ENCODE results near the gene PRSS21.

Gene PRSS21, protein sequence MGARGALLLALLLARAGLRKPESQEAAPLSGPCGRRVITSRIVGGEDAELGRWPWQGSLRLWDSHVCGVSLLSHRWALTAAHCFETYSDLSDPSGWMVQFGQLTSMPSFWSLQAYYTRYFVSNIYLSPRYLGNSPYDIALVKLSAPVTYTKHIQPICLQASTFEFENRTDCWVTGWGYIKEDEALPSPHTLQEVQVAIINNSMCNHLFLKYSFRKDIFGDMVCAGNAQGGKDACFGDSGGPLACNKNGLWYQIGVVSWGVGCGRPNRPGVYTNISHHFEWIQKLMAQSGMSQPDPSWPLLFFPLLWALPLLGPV

GRCh38 chr16:2816751-2817339 lies at the start of gene PRSS21:
Gene PRSS21 (plus strand): TSS chr16:2817237. CDS start chr16:2817269, 32 bp downstream.
- DNase-seq, result peak; percentile 41

DNA sequence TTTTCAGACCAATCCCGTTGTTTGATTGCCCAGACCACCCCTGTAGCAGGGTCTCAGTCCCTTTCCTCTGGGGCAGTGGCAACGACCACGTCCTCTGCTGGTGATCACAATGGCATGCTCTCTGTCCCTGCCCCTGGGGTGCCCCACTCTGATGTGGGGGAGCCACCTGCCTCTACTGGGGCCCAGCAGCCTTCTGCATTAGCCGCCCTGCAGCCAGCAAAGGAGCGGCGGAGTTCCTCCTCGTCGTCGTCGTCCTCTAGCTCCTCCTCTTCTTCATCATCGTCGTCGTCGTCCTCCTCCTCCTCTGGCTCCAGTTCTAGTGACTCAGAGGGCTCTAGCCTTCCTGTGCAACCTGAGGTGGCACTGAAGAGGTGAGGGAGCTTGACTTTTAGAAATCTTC lies 49.1 kb upstream of the PRSS21 start:
- DNase-seq, result no peak

GRCh38 chr16:2768403-2769089 lies 48.5 kb upstream of the PRSS21 start:
- DNase-seq, result no peak

GRCh38 chr16:2769100-2769529 lies 47.9 kb upstream of the PRSS21 start:
- DNase-seq, result no peak

GRCh38 chr16:2769675-2770056 lies 47.4 kb upstream of the PRSS21 start:
- no peak for DNase-seq

DNA sequence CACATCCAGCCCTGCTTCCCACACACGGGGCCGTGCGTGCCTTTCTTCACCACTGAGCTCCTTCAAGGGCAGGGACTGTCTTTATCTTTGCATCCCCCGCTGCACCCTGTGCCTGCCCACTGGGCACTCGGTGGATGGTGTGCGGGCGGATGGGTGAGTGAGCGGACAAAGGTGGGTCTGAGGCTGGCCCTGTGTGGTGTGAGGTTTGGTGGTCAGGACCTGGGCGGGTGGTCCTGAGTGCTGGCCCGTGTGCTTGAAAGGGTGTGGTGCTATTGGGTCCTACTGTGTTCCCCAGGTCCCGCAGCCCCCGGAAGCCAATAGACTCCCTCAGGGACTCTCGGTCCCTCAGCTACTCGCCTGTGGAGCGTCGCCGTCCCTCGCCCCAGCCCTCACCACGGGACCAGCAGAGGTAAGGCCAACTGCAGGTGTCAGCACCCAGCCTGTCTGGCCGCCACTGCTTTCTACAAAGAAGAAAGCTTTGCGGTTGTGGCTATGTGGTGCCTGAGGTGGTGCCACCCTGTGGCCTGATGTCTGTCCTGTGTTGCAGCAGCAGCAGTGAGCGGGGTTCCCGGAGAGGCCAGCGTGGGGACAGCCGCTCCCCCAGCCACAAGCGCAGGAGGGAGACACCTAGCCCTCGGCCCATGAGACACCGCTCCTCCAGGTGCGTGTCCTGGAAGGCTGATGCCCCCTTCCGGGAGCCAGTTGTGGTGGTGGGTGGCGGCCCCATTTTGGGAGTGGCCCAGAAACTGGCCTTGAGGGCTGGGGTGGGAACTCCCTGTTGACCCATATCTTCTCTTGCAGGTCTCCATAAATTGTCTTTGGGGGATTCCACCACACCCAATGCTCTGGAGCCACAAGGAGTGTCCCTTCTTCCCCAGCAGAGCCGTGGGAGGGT lies 46.7 kb upstream of the PRSS21 start:
- DNase-seq, result peak; percentile 34

DNA sequence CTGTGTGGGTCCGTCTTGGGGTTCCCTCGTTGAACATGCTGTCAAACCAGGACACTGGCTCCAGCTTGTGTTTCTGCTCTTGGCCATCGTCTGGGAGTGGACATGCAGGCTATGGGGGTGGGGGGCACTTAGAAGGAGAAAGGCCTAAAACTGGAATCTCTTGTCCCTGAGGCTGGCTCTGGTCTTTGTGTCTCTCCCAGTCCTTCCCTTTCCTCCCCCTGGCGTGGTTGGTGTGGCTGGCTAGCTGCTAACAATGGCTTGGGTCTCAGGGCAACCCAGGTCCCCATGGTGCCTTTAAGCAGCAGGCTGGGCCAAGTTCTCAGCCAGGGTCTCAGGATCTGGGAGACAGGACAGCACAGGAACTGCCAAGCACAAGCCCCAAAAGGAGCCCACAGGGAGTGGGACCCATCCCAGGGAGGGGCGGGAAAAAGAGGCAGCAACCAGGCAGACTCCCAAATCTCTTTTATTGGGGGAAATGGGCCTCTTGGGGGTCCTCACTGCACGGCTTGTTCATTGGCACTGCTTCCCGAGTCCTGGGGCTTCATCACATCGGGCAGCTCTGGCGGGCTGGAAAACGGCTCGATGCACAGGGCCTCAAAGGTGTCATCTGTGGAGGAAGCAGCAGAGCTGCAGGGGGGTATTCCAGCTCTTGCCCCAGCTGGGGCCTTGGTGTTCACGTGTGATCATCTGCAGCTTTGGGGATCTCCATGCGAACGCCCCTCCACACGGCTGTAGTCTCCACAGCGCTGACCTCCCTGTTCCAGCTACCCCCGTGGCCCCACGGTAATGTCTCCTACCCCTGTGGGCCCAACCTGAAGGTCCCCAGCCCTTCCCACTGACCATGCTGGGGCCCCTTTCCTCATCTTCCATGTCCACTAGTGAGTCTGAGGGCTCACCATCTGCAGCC lies 45.3 kb upstream of the PRSS21 start:
- DNase-seq, result no peak

DNA sequence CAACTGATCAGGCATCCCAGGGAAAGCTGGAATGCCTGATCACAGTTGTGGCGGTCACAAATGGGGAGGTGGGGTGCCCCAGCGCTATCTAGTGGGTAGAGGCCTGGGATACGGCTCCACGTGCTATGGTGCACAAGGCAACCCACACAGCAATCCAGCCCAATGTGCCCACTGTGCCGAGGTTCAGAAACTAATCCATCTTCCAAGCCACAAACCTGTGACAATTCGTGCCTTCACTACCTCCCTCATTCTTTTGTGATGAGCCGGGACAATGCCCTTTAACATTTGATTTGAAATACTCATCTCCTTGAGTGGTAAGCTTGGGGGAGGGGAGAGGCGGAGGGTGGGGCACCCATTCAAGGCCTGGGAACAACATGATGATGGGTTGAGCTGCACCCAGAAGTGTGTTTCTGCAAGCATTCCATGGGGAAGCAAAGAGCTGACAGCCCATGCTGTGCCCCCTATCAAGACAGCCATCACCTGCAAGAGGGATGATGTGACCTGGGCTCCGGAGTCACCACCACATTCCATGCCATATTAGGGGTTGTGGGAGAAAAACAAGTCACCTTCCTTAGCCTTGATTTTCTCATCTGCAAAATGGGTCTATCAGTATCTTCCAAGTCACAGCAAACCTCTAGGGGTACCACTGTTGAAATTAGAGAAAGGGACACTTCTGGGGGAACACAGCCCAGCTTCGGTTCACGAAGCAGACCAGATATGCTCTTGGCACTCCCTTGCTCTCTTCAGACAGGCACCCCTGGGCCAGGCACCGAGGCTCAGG lies 43.7 kb upstream of the PRSS21 start:
- no peak for DNase-seq

- DNase-seq, result no peak
Observed at GRCh38 chr16:2774161-2774891, 42.7 kb upstream of the PRSS21 start.

DNA sequence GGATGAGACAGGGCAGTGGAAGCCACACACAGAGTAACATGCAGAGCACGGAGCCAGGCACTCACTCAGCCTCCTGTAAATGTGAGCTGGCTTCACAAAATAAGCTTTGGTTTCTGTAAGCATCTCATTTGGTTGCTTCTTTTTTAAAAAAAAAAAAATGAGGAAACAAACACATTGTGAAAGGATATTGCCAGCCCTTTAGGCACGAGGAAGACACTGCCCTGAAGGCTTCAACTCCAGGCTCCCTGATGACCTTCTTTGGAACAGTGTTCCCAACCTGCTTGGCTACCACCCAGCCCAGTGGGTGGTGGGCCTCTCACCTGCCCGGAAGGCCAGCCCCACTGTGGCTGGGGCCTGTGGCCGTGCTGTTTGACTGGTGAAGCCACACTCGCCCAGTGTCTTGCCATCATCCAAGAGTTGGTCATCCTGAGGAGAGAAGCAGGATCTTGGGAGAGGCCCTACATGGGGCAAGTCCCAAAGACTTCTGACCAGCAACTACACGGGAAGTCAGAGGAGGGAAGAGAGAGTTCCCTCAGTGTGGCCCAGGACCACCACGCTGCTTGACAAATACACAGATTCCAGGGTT lies 41.8 kb upstream of the PRSS21 start:
- no peak for DNase-seq

- no peak for DNase-seq
Observed at GRCh38 chr16:2775765-2776499, 41.1 kb upstream of the PRSS21 start.

GRCh38 chr16:2776500-2777139 lies 40.4 kb upstream of the PRSS21 start:
- no peak for DNase-seq

DNA sequence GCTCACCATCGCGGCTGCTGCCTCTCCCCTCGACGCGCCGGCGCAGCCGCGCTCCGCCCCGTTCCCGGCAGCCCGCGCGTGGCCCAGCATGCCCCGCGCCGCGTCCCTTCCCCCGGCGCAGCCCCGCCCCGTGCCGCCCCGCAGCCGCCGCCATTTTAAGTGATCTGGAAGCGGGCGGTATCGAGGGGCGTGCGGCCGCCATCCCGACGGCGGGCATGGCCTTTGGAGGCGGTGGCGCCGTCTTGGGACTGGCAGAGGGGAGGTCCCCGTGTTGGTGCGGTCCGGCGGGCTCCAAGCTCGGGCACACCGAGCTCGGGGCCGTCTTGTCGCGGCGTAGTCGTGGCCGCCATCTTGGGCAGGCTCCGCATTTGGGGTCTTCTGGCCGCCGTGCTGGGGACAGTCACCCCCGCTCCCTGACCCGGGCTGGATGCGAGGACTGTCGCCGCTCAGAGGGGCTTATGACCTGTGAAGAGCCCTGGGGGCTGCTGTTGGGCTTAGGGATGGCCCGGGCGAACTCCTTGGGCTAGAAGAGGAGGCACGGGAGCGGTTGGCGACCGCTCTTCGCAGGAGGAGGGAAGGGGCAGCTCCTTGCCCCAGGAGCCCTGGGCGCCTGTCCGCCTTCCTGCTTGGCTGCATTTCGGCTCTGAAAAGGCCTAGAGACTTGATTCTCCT lies 39.7 kb upstream of the PRSS21 start, which contains the start of gene ELOB:
TSS of gene ELOB (minus strand) at position 50 of the 672 bp plus-strand sequence. CDS start at position 9, 41 bp downstream.
- DNase-seq, result peak; percentile 90

DNA sequence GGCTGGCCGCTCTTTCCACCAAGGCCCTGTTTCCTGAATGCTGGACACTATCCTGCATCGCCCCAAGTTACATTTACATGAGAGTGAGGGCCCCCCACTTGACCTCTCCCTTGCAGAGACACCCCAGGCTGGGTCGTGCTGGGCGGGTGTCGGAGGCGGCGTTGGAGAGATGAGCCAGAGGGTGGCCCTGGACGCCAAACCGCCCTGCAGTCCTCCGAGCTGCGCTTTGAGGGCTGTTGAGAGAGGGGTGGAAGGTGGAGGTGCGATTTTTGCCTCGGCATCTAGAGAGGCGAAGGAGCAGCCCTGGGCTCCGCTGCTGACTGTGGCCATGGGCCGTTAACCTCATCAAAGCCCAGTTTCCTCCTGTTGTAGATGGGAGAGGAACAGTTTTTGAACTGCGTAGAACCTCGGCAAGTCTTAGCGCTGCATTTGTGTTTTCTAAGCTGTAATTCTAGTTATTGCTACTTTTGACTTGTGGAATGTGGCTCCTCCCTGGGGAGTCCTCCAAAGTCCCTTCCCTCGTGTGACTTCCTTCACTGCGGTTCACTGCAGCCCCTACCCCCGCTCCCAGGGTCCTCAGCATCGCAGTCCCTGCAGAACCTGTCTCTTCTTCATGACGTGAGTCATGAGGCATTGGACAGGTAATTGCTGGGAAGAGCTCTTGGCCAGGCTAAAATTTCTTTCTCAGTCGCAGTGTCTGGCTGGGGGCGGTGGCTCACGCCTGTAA lies 39.0 kb upstream of the PRSS21 start:
- peak; percentile 42 for DNase-seq

GRCh38 chr16:2778630-2778958 lies 38.4 kb upstream of the PRSS21 start:
- DNase-seq, result no peak

DNA sequence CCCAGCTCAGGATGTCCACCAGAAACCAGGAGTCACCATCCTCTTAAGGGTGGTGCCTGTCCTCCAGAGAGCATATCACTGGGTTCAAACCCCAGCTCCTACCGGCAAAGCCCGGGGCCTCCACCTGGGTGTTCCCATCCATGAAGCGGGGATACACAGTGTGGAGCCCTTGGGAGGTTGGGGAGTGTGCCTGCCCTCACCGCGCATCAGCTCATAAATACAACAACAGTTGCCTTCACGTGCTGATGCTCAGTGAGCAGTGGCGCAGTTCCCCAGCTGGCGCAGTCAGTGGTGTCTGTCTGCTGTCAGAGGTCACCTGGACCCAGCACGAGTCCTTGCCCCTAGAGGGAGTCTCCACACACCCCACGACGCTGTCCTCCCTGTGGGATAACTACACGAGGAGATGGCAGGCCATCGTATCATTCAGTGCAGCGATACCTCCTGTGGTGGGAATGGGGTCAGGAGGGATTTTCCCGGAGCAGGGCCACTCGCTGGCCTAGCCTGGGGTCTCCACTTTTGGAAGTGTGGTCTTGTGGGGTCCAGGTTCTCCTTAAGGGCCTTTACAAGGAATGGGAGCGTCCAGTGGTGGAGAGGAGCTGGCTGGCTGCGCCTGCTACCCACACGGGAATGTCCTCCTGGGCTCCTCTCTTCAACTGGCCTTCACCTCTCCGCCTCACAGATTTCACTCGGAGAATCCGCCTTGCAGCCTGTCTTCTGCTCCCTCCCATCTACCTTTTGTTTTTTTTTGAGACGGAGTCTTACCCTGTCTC lies 37.7 kb upstream of the PRSS21 start:
- DNase-seq, result no peak
